Fibroblast of peridontal ligament (primary cell): ENCODE measurements around the gene CCNY.
"Not testable (repeated sequence)": the region's sequence is repeated elsewhere in the genome, so short reads cannot be mapped to it uniquely, and the experiment has no call there.

Experiments used
- DNase-seq: peaks from one replicate; pipeline ENCODE4 v3.0.0-alpha.2; 2010; ENCODE audit errors: extremely low read depth

Gene CCNY

DNA sequence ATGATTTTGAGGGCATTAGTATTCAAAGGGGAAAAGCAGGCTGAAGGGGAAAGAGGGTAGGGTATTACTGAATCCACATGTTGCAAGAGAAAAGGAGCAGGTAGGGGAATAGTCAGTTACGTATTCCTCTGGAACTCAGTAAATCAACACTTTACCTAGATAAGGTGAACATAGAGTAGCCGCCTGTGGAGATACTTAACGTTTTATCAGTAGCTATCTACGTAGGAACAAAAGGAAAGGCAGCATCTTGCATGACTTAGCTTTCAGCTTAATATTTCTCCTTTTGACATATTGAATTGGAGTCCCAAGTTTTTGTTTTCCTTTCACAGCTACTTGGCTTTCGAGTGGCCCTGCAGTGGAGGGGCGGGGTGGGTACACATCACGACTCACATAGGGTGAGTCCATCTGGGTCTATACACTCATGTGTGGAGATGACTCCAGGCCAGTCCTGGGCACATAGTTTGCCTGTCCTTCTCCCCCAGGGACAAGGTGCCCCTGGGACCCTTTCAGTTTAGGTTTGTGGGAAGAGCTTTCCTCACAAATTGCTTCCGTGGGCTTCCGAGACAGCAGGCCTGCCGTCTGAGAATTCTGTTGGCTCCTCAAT is 48.1 kb downstream of the CCNY start:
- no peak for DNase-seq

DNA sequence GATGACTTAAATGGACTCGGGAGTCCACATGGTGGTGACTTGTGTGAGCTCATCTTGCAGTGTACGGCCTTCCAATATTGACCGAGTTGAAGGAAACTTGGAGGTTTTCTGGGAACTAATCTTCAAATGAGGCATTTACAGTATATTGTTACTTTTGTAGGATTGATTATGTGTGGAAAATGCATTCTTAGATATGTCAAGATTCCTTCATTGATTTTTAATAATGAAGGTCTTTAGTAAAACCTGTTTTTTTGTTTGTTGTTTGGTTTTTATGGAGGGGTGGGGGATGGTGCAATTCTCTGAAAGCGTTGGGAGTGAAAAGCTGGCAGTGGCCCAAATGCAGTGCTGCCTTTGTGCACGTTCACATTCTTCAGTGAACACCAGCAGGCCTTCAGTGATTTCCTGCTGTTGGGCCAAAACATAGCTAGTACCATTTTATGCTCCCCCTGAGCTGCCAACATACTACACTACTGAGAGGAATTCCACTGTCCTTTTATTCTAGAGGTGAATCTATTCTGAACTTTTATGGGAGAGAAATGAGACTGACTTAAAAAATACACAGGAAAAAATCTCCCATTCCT is 50.4 kb downstream of the CCNY start:
- no peak for DNase-seq

DNA sequence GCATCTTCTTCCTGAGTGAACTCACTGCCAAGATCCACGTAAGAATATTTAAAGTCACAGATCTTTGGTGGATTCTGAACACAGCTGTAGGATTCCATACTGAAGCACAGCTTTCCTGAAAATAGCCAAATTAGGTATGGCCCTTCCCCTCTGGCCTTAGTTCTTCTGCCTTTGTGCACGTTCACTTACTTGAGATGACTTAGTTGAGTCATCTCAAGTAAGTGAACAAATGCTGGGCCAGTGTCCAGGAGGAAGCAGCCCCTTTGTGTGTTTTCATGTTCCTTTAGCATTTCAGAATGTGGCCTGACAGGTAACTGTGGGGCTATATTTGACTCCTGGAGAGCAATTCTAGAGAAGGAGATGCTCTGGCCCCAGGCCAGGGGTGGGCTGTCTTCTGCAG is 51.5 kb downstream of the CCNY start:
- peak; percentile 22 for DNase-seq

DNA sequence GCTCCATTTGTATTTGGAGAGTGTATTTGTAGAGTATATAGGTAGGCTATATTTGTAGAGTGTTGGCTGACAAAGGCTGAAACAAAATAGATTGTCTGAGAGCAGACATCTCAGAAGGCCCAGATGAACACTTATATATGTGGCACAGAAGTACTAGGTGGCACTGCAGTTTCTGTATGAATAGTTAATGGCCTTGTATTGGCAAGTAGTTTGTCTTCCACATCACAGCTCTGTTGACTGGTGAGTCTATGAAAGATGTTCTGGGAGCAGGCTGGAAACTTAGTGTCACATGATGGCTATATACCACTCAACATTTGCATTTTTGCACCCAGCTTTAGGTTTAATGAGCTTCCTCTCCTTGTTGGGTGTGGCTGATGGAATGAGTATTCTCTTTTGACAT is 51.9 kb downstream of the CCNY start:
- no peak for DNase-seq

DNA sequence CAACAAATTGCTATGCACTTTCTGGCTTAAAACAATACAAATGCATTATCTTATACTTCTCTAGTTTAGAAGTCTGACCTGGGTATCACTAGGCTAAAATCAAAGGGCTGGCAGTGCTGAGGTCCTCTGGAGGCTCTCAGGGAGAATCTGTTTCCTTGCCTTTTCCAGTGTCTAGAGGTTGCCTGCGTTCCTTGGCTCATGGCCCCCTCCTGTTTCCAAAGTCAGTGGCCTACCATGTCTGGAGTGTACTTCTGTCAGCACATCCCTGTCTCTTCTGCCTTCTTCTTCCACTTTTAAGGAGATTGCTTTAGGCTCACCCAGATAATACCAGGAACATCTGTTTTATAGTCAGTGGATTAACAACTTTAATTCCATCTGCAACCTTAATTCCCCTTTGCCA is 52.4 kb downstream of the CCNY start:
- DNase-seq: no peak

DNA sequence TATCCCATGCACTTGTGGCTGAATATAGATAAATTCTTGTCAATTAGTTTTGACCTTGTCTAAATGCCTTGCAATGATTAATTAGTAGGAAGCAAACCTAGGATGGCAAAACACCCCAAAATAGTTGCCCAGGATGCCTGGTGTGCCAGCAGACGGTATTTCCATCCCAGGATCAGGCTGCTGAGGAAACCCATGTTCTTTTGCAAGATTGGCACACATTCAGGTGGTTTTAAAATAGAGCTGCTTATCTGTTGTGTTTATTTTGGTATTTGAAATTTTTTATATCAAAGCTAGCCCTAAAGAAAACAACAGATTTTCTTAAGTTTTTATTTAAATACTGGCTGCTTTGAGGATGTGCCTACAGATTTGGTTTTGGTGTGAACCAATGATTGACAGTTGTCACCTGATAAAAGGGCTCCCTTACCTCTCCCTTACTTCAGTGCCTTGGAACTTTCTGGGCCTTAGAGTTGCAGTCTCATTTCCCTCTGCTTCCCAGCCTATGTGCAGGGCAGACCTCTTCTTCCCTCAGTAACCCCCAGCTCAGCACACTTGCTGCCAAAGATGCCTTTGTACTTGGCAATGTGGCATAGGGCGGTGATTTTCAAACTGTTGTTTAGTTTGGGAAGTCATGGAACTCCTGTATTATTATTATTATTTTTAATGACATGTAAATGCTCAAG is 54.0 kb downstream of the CCNY start:
- no peak for DNase-seq

DNA sequence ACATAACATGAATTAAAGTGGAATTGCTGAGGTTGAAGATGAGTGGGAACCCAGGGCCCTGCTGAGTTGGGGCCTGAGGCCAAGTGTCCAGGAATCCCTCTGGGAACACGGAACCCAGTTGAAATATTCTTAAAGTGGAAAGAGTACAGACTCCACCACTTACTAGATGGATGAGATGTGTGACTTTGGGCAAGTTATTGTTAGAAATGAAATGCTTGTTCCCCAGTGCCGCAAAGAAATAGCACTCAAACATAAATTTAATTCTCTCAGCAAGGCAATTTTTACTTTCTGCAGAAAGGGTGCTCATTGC is 54.5 kb downstream of the CCNY start:
- DNase-seq: no peak

DNA sequence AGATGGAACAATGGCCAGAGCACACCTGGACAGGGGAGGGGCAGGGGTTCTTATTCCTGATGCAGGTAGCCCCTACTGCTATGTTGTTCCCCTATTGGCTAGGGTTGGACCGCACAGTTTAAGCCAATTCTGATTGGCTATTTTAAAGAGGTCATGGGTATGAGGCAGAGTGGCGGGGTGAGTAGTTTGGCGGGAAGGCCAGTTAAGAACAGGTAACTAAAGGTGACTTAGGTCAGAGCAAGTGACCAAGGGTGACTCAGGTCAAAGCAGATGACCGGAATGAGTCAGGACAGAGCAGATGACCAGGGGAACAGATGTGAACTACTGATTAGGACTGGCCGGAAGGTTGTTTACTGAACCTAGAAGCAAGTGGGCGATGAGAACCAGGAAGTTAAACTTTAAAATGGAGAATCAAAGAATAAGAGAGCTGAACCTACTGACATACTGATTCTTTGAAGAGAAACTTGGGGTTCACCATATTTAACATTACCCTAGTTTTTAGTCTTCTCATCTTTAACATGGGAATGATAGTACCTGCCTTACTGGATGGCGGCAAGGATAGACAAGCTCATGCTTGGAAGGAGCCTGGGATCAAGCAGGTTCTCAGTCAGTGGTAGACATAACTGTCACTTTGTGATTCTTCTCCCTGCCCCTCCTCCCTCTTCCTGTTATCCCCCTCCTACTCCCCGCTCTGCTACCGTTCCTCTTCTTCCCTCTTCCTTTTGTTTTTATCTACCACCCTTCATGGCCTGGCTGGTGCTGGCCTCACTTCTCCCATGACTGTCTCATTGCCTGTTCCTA is 55.0 kb downstream of the CCNY start:
- DNase-seq: no peak

DNA sequence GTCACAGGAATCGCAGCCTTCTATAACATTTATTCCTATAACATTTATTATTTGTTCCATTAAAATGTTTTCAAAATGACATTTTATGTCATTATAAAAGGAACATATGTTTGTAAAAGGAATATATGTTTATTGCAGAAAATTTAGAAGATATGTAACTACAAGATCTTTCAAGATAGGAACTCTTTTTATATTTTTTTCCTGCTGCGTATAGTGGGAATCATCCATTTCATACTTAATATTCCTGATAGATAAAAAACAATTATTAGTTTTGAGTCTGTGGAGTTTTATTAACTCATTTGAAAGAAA is 55.6 kb downstream of the CCNY start:
- no peak for DNase-seq

DNA sequence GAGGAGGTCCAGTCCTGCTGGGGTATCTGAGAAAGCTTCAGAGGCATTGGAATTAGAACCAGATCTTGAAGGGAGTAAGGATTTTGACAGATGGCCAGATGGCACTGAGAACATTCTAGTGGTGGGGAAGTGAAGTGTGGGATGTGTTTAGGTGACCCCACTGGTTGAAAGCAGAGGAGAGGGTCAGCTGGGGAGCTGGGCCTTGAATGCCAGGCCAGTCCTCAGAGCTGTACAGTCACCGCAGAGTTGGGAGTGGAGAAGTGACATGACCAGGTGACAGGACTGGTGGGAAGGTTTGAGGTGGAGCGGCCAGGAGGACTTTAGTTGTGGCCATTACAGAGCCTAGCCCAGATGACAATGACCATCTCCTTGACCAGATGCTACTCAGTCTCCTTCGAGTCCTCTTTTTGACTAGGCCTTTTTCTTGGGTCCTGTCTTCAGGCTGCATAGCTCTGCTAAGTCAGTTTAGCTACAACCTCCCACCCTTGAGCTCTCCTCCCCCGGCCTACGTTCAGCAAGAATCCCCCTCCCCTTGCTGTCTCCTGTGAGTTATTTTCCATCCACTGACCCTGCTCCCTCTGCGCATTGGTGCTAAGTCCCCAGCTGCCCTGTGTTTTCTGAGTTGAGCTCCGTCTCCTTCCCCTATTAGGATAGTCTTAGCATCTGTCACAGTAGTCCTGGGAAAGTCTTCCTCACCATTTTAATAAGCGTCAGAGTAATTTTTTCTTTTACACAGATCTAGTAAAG is 56.3 kb downstream of the CCNY start:
- DNase-seq: no peak

DNA sequence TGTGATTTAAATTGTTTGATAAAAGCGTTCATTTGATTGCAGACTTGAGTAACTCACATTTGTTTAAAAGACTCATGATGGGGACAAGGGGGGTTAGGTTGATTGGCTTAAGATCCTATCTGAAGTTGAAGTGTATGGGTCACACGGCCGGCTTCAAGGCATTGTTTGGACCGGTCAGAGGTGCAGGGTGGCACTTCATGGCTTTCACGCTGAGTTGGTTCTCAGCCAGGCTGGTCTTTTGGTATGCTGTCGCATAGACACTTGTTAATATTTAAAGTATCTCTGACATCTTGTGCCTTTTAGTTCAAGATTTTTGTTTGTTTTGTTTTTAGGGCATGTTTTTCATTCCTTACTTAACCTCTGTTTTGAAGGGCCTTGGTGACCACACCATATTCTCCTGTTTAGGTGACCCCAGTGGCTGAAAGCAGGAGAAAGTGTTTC is 58.1 kb downstream of the CCNY start:
- DNase-seq: no peak

DNA sequence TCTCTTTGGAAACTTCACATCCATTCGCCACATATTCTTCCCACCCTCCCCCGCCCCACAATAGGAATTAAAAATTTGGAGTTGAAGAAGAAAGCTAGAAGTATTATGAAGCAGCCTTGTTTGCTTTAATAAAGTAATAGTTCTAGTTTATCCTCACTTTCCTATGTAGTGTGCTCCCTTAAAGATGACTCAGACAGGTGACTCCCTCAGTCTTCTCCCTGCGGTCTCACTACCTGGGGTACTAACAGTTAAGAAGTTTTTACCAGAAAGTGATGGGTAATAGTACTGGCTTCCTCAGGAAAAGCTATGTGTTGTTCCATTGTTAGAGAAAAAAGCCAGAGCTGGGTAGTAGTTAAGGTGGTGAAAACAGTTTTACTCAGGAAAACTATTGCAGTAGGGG is 58.6 kb downstream of the CCNY start:
- no peak for DNase-seq

DNA sequence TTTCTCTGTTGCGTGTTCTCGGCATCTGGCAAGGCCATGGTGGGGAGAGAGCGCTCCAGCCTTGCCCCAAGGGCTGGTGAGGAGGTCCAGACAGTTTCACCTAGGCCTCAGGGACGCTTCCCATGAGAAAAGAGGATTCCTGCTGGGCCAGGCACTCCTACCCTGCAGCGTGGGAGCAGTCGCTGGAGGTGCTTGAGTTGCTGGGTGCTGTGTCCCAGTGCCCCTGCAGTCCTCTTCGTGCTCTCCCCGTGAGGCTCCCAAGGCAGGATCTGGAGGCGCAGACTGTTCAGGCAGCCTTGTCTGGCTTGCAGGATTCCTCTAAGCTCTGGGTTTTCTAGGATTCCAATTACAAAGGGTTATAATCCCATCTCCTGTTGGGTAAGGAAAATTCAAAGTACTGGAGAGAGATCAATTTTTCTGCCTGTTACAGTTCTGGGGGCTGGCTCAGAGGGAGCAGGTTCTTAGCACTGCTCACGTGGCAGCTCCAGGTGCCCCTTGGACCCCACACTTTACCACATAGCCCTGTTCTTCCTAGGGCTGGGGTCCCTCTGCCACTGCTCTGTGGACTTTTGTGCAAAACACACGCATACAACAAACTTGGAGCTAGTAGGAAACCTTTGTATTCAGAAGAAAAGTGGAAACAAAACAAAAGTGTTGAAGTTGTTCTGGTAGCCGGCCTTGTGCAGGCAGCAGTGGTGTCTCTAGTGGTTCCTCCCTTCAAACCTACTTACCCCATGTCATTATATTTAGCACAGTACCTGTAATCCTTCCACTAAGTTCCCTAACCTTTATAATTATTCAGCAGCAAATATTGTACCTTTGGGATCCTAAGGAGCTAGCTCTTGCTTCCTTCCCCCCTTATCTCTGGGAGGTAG is 60.5 kb downstream of the CCNY start:
- no peak for DNase-seq

DNA sequence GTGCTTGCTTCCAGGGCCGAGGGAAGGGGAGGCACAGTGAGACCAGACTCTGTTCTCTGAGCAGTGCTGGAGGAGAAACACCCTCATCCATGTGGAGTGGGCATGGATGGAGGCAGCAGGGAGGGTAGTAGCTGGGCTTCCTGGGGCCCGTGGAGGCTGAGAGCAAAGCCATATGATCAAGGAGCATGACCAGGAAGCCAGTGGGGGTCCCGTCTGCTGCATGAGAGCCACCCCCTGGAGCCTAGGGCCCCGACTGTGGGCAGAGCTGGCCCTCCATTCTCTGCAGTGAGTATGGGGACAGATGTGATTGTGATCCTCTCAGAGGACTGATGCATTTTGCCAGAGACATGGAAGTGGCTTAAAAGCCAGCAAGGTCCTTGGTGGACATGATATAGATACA is 61.6 kb downstream of the CCNY start:
- DNase-seq: no peak

DNA sequence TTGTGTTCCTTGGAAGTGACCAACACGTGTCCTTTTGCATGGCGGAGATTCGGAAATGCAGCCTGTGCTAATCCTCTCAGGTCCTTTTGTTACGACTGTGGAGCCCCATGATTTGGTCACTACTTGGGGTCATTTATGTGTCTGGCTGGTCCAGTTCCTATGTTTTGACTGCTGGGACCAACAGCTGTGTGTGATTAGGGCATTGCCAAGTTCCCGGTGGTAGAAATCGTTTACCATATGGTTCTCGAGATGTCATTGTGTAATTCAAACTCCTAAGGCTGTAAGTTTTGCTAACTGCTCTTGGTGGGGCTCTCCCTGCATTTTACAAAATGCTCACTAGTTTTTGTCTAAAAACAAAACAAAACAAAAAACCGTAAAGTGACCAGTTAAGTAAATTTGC is 62.0 kb downstream of the CCNY start:
- DNase-seq: peak; percentile 88

DNA sequence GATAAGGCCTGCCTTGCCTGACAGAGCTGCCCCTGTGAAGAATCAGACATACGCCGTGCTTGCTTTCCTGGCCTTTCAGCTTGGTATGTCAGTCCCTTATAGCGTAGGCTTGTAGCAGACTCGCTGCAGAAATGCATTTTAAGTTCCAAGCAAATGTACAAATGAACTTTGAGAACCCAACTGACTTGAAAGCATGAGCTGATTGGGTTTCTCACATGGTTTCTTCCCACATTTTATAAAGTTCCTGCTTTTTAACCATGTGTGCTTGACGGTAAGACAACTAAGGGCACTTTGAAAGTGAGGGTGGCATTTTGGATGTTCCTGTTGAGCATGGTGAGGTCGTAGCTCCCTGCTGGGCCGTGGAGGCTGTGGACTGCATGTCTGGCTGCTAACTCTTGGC is 62.6 kb downstream of the CCNY start:
- DNase-seq: no peak

DNA sequence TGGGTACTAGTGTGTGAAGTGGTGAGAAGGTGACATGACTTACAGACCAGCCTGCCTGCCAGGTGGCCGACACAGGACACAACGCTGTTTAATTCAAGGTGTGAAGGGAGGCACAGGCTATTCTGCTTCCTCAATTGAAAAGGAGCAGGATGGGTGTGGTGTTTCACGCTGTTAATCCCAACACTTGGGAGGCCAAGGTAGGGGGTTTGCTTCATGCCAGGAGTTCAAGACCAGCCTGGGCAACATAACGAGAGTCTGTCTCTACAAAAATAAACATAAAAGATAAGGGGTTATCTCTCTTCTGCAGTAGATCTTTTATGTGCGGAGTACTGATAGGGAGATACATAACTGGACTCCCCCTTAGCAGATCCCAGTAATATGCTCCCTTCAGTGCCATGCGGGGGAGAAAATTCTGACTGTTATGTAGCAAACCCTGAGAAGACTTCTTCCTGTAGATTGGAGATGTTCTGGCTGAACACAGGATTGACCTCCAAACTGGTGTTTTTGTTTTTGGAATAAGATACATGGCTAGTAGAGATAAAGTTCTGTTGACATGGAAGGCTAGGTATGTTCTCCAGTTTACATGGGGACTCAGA is 63.2 kb downstream of the CCNY start:
- DNase-seq: no peak

DNA sequence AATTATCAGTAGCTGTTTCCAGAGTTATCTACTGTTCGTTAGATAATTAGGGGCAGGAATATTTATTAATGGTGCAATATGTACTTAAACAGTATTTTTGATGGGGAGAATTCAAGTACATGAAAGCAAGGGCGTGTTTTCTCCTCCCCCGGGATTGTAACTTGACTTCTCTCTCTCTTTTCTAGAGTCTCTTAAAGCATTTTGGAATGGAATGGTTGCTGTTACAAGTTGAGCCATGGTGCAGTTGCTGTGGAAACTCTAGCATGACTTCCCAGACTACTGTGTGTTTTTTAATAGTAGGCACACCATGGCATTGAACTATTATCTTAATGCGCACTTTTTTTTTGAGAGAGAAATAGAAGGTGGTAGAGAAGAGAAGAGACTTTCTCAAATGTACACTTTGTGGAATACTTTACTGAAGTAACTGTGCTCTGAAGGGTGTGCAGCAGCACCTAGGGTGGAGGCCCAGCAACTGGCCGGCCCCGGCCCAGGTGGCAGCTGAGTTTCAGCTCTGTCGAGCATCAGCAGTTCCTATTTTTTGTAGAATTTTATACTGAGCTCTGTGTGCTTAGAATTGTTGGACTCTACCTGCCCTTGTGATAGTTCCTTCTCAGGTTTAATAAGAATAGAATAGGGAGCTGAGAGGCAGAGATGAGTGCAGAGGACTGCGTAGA is 64.4 kb downstream of the CCNY start:
- DNase-seq: peak; percentile 48

DNA sequence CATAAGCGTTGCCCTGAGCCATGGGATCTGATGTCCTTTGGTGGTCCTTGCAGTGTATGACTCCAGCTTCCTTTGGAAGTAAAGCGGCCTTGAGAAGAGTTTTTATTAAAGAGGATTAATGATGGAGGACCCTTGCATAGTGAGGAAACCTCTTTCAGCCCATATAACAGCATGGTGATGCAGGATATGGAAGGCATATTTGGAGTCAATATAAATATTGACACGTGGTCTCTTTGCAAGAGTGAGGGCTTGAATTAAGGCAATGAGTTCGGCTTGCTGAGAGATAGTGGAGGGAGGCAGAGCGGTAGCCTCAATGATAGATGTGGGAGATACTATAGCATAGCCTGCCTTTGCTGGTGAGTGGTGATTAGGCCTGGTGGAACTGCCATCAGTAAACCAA is 67.2 kb downstream of the CCNY start:
- DNase-seq: not testable (repeated sequence)

DNA sequence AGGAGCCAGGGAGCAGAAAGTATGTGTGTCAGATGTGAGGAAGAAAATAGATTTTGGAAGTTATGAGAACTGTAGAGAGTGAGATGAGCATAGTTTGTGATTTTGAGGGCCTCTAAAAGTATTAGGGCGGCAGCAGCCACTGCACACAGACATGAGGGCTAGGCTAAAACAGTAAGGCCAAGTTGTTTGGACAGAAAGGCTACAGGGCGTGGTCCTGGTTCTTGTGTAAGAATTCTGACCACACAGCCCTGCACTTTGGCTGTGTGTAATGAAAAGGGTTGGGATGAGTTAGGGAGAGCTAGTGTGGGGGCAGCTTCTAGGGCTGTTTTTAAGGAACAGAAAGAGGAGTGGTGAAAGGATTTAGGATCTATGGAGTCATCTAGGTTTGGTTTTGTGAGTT is 67.8 kb downstream of the CCNY start:
- DNase-seq: peak; percentile 55
